ENCODE data around the gene PARVB.
A peak's percentile ranks its signal among the peaks of the same experiment; 100 is the strongest.

The PARVB gene

GRCh38 chr22:44167501-44167900 is 143.4 kb downstream of the PARVB start:
- no peak for DNase-seq

- DNase-seq = no peak
Observed at GRCh38 chr22:44168206-44168605, 144.1 kb downstream of the PARVB start.

DNA sequence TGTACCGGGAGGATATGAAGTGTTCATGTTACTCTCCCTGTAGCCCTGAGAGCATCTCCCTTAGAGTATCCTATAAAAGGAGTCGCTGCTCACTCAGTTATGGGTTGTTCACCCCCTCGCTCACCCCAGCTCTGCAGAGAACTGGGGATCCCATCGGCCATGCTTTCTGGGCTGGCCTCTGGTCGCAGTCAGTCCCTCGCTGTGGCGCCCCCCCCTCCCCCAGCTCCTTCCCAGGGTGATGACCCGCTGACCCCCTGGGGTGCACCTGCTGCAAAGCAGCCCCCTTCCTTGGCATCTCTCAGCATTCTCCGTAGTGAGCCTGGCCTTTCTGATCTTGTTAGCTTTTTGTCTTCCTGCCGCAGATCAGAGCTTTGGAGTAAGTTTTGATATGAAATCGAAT is 146.4 kb downstream of the PARVB start:
- DNase-seq = no peak

DNA sequence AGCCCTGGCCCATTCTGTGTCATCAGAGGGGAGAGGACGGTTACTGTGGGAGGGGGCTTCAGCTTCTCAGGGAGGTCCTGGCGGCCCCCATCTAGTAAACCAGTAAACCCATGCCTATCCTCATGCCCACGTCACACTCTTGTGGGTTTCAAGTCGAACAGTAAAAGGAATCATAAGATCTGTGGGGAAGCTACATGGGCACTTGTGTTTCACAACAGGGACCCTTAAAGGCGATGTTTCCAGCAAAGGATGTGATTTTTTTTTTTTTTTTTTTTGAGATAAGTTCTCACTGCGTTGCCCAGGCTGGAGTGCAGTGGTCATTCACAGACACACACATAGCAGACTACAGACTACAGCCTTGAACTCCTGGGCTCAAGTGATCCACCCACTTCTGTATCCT is 147.5 kb downstream of the PARVB start:
- no peak for DNase-seq

DNA sequence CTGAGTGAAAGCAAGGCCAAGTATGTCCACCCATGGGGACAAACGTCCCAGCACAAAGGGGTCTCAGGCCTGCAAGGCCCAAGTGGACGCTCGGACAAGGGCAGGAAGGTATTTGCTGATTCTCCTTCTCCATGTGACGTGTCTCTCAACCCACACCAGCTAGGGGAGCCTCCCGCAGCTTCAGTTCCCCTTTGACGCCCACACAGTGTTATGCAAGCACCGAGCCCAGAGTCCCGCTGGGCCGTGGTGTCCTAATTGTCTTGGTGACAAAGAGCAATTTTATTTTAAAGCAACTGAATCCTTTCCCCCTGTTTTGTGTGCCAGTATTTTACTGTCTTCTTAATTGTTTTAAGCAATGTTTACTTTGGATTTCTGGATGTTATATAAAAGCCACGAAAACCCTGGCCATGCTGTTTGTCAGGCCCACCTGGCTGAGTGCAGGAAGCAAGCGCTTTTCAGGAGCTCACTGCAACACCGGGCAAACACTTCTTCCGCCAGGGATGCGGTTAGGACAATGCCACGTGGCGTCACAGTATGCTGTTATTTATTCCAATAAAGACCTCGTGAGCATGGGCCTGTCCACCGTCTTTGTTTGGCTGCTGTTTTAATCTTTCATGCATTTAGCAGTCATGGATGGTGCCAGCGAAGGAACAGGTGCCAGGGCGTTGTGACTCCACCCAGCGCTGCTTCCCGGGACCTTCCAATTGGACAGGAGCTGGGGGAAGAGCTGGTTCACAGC is 148.4 kb downstream of the PARVB start:
- DNase-seq = no peak

GRCh38 chr22:44173154-44173553 is 149.1 kb downstream of the PARVB start:
- no peak for DNase-seq

DNA sequence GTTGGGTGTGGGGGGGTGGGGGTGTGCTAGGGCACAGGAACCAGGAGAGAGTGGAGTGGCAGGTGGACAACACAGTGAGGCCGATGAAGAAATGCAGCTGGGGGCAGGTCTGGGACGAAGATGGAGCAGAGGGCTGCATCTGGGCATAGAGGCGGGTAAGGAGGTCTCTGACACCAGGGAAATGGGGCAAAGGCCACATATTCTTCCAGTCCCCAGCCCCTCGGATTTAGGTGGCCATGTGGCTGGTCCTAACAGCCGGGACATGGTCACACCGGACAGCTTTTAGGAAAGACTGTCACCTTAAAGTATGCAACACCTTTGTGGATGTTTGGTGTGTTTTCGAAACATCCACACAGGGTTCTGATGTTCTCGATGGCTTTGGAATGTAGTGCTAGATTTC is 151.6 kb downstream of the PARVB start:
- DNase-seq = no peak

DNA sequence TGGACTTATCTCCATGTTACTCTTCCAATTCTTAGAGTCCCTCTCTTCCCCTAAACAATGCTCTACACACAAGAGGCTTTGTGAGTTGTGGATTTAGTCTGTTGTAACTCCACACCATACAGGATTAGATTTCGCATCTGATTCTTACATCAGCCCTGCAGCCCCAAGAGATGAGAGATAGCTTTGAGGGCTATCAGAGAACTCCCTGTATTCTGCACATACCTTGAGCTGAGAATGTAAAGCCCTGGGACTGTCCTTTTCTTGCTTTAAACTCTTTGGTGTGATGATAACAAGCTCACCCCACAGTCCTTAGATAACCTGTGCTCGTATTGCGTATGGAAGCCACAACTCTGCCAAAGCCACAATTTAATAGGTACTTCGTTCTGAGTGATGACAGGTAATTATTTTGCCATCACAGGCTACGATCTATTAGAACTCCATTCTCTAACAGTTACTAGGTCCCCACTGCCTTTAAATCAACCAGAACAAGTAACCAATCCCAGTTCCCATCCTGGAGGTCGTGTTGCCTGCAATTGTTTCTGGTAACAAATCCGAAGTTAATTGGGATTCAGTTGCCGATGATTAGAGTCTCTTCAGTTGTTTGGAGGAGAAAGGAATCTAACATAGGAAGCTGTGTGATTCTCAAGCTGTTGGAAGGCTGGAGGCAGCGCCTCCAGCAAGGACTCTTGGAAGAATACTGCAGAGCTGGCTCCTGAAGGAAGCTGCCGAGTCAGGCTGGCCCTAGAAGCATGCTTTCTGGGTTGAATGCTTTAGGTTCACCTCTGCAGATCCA is 155.3 kb downstream of the PARVB start:
- no peak for DNase-seq

DNA sequence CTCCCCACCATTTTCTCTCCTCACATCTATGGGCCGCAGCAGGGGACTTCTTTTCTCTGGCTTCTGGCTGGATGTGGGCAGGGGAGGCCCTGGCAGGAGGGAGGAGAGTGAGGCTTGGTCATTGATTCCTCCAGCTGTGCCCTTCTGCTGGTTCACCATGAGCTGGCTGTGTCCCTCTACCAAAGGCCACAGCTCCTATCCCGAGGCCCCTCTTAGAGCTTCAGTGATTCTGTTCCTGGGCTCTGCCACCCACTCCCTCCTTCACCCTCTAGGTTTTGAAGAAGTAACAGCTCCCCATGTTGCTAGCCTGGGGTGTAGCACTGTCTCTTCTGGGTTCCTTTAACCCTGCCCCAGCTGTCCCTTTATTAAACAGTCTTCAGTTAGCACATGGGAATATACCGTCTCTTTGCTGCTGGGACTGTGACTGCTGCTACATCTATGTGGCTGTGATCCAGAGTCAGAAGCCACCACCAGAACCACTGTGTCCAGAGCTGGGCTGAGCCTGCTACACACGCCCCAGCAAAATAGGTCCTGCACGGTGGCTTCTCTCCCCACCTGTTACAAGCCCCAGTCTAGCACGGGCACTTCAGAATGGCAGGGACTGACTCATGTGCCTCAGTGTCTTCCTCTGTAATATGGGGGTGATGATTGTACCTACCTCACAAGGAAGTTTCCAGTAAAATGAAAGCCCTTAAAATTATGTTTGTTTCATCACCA is 156.0 kb downstream of the PARVB start:
- no peak for DNase-seq

- DNase-seq = peak; percentile 74
Observed at GRCh38 chr22:44180706-44181032, 156.6 kb downstream of the PARVB start, which contains the start of gene PARVG. Gene PARVG, plus strand, starts transcription at chr22:44180925. Its CDS starts 2,405 bp downstream, at chr22:44183330.

- DNase-seq = peak; percentile 67
Observed at GRCh38 chr22:44181033-44181911, 157.2 kb downstream of the PARVB start.

DNA sequence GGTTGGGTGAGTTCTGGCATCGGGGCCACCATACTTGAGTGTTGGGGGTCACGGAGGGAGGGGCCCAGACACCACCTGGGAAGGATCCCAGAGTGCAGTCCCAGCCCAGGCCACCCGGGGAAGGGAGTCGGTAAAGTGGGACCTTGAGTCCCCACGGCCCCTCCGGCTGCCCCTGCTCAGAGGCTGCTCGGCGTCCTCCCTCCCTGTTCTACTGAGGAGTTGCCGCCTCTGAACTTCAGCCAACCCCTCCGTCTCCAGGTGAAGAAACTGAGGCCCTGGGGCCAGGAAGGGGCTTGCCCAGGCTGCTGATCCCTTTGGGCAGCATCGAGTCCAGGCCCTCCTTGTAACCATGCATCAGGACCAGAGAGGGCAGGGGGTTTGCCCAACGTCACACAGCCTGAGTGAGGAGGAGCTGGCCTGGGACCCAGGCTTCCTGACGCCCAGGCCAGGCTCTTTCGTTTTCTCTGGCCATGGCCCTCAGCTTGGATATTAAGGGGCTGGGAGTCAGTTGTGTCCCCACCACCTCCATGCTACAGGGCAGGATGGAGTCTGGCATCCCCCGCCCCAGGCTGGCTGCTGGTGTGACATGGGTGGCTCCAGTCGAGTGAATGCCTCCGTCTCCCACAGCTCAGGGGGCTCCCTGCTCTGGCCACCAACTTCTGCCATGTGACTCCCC is 157.9 kb downstream of the PARVB start:
- no peak for DNase-seq

DNA sequence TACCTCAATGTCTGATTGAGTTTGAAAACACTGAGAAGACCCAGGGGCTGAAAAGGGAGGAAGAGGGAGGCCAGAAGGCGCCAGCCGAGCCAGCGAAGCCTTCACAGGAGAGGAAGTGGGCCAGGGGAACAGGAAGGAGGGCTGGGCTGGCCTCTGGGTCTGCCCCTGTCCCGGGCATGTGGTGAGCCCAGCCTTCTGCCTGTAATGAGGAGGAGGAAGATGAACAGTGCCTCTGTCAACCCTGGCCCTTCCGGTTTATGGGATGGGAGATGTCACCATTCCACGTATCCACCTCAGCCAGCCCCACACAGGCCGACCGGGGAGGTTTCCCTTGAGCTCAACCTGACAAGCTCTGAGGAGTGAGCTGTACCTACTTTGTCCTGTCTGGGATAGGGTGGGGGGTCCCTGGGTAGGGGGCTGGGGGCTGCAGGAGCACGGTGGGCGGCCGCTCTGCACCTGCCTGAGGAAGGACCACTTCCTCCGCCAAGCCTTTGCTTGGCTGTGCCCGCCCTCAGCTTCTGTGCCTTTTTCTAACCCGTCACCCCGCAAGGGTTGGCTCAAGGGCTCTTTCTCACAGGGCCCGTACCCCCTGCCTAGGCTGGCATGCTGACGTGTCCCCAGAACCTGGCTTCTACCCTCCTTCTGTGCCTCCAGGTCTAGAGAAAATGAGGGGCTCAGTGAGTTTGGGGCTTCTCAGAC is 158.6 kb downstream of the PARVB start:
- DNase-seq = peak; percentile 63

DNA sequence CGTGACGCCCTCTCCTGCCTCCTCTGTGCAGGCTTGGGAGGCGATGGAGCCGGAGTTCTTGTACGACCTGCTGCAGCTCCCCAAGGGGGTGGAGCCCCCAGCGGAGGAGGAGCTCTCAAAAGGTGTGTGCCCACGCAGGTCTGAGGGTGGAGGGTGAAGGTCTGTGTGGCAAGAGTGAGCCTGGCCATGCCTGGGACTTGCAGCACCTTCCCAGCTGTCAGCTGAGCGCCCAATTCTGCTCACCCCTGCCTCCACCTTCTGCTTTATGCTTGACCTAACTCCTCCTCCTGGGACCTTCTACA is 159.1 kb downstream of the PARVB start:
- no peak for DNase-seq

DNA sequence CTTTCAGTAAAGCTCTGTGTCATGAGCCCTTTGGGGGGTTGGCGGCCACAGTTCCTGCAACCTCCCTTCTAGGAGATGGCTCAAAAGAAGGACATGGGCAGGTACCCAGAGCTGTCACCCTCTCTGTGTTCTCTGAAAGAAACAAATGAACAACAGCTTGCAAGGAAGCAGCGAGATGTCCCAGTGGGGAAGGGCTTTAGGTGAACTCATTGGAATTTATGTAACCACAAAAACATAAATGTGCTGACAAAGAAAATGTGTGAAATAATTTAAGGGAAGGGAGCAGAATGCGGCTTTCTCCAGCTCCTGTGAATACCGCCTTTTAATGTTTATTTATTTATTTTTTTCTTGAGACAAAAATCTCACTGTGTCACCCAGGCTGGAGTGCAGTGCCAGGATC is 159.9 kb downstream of the PARVB start:
- DNase-seq = no peak

DNA sequence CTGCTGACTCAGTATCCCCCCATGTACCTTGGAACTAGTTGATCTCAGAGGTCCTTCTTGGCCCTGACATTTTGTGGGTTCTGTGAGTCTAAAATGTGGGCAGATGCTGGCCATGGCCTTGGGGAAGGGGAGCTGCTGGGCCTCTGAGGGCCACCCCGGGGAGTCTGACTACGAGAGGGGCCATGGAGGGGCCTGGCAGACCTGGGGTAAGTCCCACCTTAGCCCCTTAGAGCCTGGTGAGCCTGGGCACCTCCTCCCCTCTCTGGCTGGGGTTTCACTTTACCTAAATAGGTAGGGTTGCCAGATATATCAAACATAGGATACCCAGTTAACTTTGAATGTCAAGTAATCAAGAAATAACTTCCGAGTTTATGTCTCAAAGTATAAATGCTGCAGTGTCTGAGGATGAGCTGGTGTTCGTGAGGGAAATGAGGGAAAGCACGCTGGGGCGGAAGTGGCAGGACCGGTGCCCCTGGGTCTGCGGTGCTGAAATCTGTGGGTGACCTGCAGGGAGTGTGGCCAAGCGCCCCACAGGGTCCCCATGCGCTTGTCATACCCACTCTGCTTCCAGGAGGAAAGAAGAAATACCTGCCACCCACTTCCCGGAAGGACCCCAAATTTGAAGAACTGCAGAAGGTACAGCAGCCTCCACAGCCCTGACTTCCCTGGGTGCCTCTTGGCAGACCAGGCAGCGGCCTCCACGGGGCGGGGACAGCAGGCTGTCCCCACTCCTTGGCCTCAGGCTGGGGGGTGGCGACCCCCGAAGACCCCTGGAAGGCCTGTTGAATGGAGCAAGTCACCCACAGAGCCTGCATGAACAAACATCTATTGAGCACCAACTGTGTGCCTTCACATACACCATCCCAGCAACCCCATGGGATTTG is 161.4 kb downstream of the PARVB start:
- DNase-seq = no peak

DNA sequence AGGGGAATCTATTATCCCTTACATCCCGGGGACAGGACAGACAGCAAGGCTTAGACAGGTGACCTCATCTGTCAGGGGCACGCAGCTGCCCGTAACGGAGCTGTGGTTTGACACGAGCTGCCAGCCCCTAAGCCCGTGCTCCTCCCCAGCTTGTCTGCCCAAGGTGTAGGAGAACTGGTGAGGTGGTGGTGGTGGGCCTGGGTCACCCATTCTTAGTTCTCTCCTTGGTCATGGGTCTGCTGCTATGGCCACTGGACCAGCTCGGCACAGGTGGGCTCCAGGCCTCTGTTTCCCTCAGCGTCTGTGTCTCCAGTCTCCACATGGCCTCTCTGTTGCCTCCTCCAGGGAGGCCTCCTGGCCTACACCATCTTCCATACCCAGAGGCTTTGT is 162.0 kb downstream of the PARVB start:
- DNase-seq = no peak

GRCh38 chr22:44186737-44187136 is 162.6 kb downstream of the PARVB start:
- no peak for DNase-seq

GRCh38 chr22:44187652-44188230 is 163.6 kb downstream of the PARVB start:
- DNase-seq = no peak

DNA sequence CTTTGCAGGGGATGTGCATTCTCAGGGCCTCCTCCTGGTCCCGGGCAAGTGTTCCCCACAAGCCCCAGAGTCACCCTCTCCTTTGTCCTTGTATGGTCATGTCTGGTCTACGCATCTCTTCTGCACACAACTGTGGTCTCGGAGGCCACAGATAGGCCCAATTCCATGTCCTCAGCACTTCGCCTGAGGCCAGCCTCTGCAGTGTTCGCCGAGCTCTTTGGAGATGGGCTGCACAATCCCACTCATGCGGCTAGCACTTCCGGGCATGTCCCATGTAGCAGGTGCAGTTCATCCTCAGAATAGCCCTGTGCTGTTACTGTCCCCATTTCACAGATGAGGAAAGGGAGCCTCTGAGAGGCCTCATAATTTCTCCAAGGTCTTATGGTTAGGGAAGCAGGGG is 164.2 kb downstream of the PARVB start:
- DNase-seq = no peak

All from CD4-positive, alpha-beta T cell treated with Interleukin-21 for 1 hour (primary cell).